Measurements from ENCODE around the gene PCDHB4. TPM values are rescaled to one million over a fixed set of nuclear protein-coding genes. Genes with fewer than 3 reads are reported as not detected.
"Not testable (repeated sequence)": the region's sequence is repeated elsewhere in the genome, so short reads cannot be mapped to it uniquely, and the experiment has no call there.

PCDHB4 gene
- total RNA-seq, 6 donors from 2014 or later: 0.49 to 2.9 (median 2.4) TPM

DNA sequence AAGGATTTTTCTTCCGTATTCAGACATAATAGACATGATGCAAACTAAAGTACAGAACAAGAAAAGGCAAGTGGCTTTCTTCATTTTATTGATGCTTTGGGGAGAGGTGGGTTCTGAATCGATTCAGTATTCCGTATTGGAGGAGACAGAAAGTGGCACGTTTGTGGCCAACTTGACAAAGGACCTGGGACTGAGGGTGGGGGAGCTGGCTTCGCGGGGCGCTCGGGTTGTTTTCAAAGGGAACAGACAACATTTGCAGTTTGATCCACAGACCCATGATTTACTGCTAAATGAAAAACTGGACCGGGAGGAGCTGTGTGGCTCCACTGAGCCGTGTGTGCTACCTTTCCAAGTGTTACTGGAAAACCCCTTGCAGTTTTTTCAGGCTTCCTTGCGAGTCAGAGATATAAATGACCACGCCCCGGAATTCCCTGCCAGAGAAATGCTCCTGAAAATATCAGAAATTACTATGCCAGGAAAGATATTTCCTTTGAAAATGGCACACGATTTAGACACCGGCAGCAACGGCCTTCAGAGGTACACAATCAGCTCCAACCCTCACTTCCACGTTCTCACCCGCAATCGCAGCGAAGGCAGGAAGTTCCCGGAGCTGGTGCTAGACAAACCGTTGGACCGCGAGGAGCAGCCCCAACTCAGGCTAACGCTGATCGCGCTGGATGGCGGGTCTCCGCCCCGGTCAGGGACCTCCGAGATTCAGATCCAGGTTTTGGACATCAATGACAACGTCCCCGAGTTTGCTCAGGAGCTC is 28.8 kb downstream of the PCDHB4 start:
- H3K9me3 ChIP-seq: peaks cover 16 to 46% (median 31%) of the 10 kb centered on the region in 4 donors
- H3K27ac ChIP-seq: no peak overlapping the region
- no peak for ATAC-seq (ENCODE audit: low FRiP score in 2 of 2)
- 29 to 41% methylated on average over 24 to 33 of the region's 33 CpGs for WGBS, 2 donors
- H3K4me1 ChIP-seq: no peaks in the 10 kb centered on the region
- TF ChIP-seq, protein P1, sequence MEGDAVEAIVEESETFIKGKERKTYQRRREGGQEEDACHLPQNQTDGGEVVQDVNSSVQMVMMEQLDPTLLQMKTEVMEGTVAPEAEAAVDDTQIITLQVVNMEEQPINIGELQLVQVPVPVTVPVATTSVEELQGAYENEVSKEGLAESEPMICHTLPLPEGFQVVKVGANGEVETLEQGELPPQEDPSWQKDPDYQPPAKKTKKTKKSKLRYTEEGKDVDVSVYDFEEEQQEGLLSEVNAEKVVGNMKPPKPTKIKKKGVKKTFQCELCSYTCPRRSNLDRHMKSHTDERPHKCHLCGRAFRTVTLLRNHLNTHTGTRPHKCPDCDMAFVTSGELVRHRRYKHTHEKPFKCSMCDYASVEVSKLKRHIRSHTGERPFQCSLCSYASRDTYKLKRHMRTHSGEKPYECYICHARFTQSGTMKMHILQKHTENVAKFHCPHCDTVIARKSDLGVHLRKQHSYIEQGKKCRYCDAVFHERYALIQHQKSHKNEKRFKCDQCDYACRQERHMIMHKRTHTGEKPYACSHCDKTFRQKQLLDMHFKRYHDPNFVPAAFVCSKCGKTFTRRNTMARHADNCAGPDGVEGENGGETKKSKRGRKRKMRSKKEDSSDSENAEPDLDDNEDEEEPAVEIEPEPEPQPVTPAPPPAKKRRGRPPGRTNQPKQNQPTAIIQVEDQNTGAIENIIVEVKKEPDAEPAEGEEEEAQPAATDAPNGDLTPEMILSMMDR (IDR thresholded peaks at IDR 0.05): no peak
- peak in 1 of 2 donors; percentile 47 for DNase-seq
- H3K36me3 ChIP-seq: no peaks in the 10 kb centered on the region
- H3K27me3 ChIP-seq: no peaks in the 10 kb centered on the region
- H3K4me3 ChIP-seq: peak overlapping the region in 1 of 4 donors; percentile 17

DNA sequence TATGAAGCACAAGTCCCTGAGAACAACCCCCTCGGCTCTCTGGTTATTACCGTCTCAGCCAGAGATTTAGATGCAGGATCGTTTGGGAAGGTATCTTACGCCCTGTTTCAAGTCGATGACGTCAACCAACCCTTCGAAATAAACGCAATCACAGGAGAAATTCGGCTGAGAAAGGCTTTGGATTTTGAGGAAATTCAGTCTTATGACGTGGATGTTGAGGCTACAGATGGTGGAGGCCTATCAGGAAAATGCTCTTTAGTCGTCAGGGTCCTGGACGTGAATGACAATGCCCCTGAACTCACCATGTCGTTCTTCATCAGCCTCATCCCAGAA is 29.3 kb downstream of the PCDHB4 start:
- H3K36me3 ChIP-seq: no peaks in the 10 kb centered on the region
- H3K27ac ChIP-seq: no peak overlapping the region
- peaks cover 16 to 46% (median 35%) of the 10 kb centered on the region in 4 donors for H3K9me3 ChIP-seq
- DNase-seq: no peak
- WGBS, 2 donors: 34 to 42% methylated on average over 13 of the region's 13 CpGs
- TF ChIP-seq POLR2AphosphoS5 (IDR thresholded peaks at IDR 0.05) (no peak), EP300 (IDR thresholded peaks at IDR 0.05) (no peak), POLR2A (IDR thresholded peaks at IDR 0.05) (no peak)
- TF ChIP-seq, protein P1 (IDR thresholded peaks at IDR 0.05): no peak
- H3K4me1 ChIP-seq: no peaks in the 10 kb centered on the region
- no peak overlapping the region for H3K4me3 ChIP-seq
- no peaks in the 10 kb centered on the region for H3K27me3 ChIP-seq
- ATAC-seq (ENCODE audit: low FRiP score in 2 of 2): no peak

DNA sequence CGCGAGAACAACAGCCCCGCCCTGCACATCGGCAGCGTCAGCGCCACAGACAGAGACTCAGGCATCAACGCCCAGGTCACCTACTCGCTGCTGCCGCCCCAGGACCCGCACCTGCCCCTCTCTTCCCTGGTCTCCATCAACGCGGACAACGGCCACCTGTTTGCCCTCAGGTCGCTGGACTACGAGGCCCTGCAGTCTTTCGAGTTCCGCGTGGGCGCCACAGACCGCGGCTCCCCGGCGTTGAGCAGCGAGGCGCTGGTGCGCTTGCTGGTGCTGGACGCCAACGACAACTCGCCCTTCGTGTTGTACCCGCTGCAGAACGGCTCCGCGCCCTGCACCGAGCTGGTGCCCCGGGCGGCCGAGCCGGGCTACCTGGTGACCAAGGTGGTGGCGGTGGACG is 30.0 kb downstream of the PCDHB4 start:
- not testable (repeated sequence) for H3K27ac ChIP-seq; H3K4me3 ChIP-seq; H3K36me3 ChIP-seq; ATAC-seq (ENCODE audit: low FRiP score in 2 of 2); H3K27me3 ChIP-seq; H3K4me1 ChIP-seq
- WGBS, 2 donors: 48% methylated on average over 26 of the region's 41 CpGs; no CpG with 5 or more reads in 1 of the 2 donors
- peaks cover 16 to 49% (median 41%) of the 10 kb centered on the region in 4 donors for H3K9me3 ChIP-seq
- peak in 1 of 2 donors; percentile 63 for DNase-seq

DNA sequence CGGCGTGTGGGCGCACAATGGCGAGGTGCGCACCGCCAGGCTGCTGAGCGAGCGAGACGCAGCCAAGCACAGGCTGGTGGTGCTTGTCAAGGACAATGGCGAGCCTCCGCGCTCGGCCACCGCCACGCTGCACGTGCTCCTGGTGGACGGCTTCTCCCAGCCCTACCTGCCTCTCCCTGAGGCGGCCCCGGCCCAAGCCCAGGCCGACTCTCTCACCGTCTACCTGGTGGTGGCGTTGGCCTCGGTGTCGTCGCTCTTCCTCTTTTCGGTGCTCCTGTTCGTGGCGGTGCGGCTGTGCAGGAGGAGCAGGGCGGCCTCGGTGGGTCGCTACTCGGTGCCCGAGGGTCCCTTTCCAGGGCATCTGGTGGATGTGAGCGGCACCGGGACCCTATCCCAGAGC is 30.5 kb downstream of the PCDHB4 start:
- not testable (repeated sequence) for H3K27ac ChIP-seq; H3K4me3 ChIP-seq; H3K27me3 ChIP-seq; H3K4me1 ChIP-seq; ATAC-seq (ENCODE audit: low FRiP score in 2 of 2); H3K36me3 ChIP-seq
- peaks cover 18 to 54% (median 45%) of the 10 kb centered on the region in 4 donors for H3K9me3 ChIP-seq
- 25 to 37% methylated on average over 2 to 5 of the region's 36 CpGs for WGBS, 2 donors
- peak in 1 of 2 donors; percentile 67 for DNase-seq

DNA sequence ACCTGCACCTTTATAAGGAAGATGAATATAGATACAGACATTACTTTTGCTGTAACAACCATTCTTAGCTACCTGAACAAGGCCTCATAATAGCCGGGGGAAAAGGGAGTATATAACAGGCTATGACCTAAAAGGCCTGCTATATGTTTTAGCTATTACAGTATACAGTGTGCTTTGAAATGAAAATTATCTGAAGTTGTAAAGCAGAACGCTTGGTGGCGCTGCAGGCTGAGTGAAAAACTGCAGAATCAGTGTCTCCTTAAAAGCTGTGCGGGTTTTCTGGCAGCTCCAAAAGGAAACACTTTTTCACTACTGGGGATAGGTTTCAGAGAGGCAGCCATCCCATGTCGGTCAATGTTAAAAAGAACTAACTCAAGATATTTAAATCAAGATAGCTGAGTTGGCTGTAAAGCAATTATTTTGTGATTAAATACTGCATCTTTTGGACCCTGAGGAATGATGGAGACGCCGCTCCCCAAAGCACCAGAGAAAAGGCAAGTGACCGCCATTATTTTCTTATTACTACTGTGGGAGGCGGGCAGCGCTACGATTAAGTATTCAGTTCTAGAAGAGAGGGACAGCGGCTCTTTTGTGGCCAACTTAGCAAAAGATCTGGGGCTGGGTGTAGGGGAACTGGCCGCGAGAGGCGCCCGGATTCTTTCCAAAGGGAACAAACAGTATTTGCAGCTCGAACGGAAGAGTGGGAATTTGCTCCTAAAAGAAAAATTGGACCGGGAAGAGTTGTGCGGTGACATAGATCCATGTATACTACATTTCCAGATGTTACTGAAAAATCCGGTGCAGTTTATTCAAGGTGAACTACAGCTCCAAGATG is 34.1 kb downstream of the PCDHB4 start:
- no peak overlapping the region for H3K27ac ChIP-seq
- WGBS, 2 donors: 32 to 38% methylated on average over 21 of the region's 21 CpGs
- H3K27me3 ChIP-seq: no peaks in the 10 kb centered on the region
- H3K9me3 ChIP-seq: peaks cover 13 to 52% (median 48%) of the 10 kb centered on the region in 4 donors
- TF ChIP-seq, protein P1 (IDR thresholded peaks at IDR 0.05): no peak
- TF ChIP-seq POLR2A (IDR thresholded peaks at IDR 0.05) (no peak), POLR2AphosphoS5 (IDR thresholded peaks at IDR 0.05) (no peak), EP300 (IDR thresholded peaks at IDR 0.05) (no peak)
- no peak overlapping the region for H3K4me3 ChIP-seq
- DNase-seq: no peak
- H3K36me3 ChIP-seq: no peaks in the 10 kb centered on the region
- H3K4me1 ChIP-seq: no peaks in the 10 kb centered on the region
- ATAC-seq (ENCODE audit: low FRiP score in 2 of 2): no peak

DNA sequence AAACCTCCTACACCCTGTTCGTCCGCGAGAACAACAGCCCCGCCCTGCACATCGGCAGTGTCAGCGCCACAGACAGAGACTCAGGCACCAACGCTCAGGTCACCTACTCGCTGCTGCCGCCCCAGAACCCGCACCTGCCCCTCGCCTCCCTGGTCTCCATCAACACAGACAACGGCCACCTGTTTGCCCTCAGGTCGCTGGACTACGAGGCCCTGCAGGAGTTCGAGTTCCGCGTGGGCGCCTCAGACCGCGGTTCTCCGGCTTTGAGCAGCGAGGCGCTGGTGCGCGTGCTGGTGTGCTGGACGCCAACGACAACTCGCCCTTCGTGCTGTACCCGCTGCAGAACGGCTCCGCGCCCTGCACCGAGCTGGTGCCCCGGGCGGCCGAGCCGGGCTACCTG is 35.7 kb downstream of the PCDHB4 start:
- WGBS, 2 donors: 45 to 60% methylated on average over 1 to 22 of the region's 38 CpGs
- H3K4me1 ChIP-seq; H3K4me3 ChIP-seq; H3K27me3 ChIP-seq; H3K36me3 ChIP-seq; H3K27ac ChIP-seq; ATAC-seq (ENCODE audit: low FRiP score in 2 of 2): not testable (repeated sequence)
- H3K9me3 ChIP-seq: peaks cover 10 to 43% (median 36%) of the 10 kb centered on the region in 4 donors
- peak in 1 of 2 donors; percentile 64 for DNase-seq

DNA sequence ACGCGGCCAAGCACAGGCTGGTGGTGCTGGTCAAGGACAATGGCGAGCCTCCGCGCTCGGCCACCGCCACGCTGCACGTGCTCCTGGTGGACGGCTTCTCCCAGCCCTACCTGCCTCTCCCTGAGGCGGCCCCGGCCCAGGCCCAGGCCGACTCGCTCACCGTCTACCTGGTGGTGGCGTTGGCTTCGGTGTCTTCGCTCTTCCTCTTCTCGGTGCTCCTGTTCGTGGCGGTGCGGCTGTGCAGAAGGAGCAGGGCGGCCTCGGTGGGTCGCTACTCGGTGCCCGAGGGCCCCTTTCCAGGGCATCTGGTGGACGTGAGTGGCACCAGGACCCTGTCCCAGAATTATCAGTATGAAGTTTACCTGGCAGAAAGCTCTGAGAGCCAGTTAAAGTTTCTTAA is 36.3 kb downstream of the PCDHB4 start:
- 37% methylated on average over 19 of the region's 28 CpGs; no CpG with 5 or more reads in 1 of the 2 donors for WGBS, 2 donors
- H3K4me1 ChIP-seq; H3K27me3 ChIP-seq; H3K4me3 ChIP-seq; H3K27ac ChIP-seq; ATAC-seq (ENCODE audit: low FRiP score in 2 of 2); H3K36me3 ChIP-seq: not testable (repeated sequence)
- DNase-seq: peak in 1 of 2 donors; percentile 61
- peaks cover 8 to 46% (median 37%) of the 10 kb centered on the region in 4 donors for H3K9me3 ChIP-seq

Data from upper lobe of left lung (tissue), 6 donors.